H1 (cell line): ENCODE measurements around the gene BCAS3. TPM values are rescaled to one million over a fixed set of nuclear protein-coding genes. Genes with fewer than 3 reads are reported as not detected.

ENCODE experiments used
- CTCF ChIA-PET: fragments of 300-600 bp; sonication (Branson Sonifier 250); formaldehyde crosslinking; loops from one replicate; lab custom pipeline; 2021; ENCODE audit not compliant: partially characterized antibody; lab: Charles Lee
- POLR2A ChIA-PET: fragments of 300-600 bp; sonication (Branson Sonifier 250); formaldehyde crosslinking; loops from one replicate; lab custom pipeline; 2021; ENCODE audit warnings: inconsistent platforms; ENCODE audit not compliant: partially characterized antibody; lab: Charles Lee
- DNase-seq, 2 experiments: peaks; one replicate each; pipeline versions ENCODE4 v3.0.0 to v3.0.0-alpha.2; 2010 to 2022; ENCODE audit warnings: low spot score in 2 of 2, low read depth in 1 of 2, mixed read lengths in 1 of 2
- FAIRE-seq: peaks from 2 replicates; lab custom pipeline; 2011; peaks lifted over from hg19 to GRCh38; lab: Jason Lieb, UNC
- H2AFZ ChIP-seq: 2 replicates; pipeline ENCODE4 v1.8.1; 2012; ENCODE audit warnings: low read length, inconsistent platforms
- H2AK5ac ChIP-seq: 2 replicates; pipeline ENCODE4 v1.6.1; 2013; ENCODE audit warnings: low read depth, low read length
- H2BK120ac ChIP-seq: replicated peaks from 2 replicates; pipeline ENCODE3; 2013; ENCODE audit warnings: low read depth, low read length, inconsistent platforms
- H2BK12ac ChIP-seq: 2 replicates; pipeline ENCODE4 v1.6.1; 2013; ENCODE audit warnings: low read depth, low read length
- H2BK15ac ChIP-seq: 2 replicates; pipeline ENCODE4 v1.6.1; 2013; ENCODE audit warnings: low read length
- H2BK20ac ChIP-seq: 2 replicates; pipeline ENCODE4 v1.6.1; 2013; ENCODE audit warnings: low read length
- H2BK5ac ChIP-seq: 2 replicates; pipeline ENCODE4 v1.6.1; 2013; ENCODE audit warnings: low read depth, low read length
- H3K14ac ChIP-seq: 2 replicates; pipeline ENCODE4 v1.6.1; 2013; ENCODE audit warnings: inconsistent platforms; ENCODE audit not compliant: insufficient read length
- H3K18ac ChIP-seq: 2 replicates; pipeline ENCODE4 v1.6.1; 2013; ENCODE audit warnings: low read length; ENCODE audit errors: extremely low read depth
- H3K23ac ChIP-seq: 2 replicates; pipeline ENCODE4 v1.6.1; 2013; ENCODE audit warnings: inconsistent platforms; ENCODE audit not compliant: insufficient read length
- H3K23me2 ChIP-seq: 2 replicates; pipeline ENCODE4 v1.6.1; 2013; ENCODE audit warnings: low read depth, low read length
- H3K27ac ChIP-seq: 2 replicates; pipeline ENCODE4 v1.6.1; 2011; ENCODE audit warnings: low read depth, low read length, inconsistent platforms
- H3K27me3 ChIP-seq, 4 experiments: replicated peaks in 1 of 4; 1 replicate in 1 of 4; 2 replicates in 3 of 4; pipeline versions ENCODE4 v1.6.1 to v1.8.1; 2011 to 2013; ENCODE audit warnings: low read length in 3 of 4, mild to moderate bottlenecking in 3 of 4, inconsistent platforms in 2 of 4, mixed read lengths in 2 of 4, moderate library complexity in 1 of 4; ENCODE audit not compliant: control insufficient read depth in 3 of 4, insufficient read depth in 3 of 4; ENCODE audit errors: extremely low read depth in 1 of 4
- H3K36me3 ChIP-seq, 4 experiments: 2 replicates each; pipeline versions ENCODE4 v1.6.1 to v1.8.1; 2011 to 2013; ENCODE audit warnings: mild to moderate bottlenecking in 4 of 4, low read length in 3 of 4, moderate library complexity in 2 of 4, control low read depth in 1 of 4, inconsistent platforms in 1 of 4; ENCODE audit not compliant: insufficient read depth in 4 of 4, control insufficient read depth in 2 of 4
- H3K4ac ChIP-seq: replicated peaks from 2 replicates; pipeline ENCODE3; 2013; ENCODE audit warnings: low read length, low read depth, mixed read lengths, inconsistent platforms; ENCODE audit not compliant: insufficient read length
- H3K4me1 ChIP-seq, 4 experiments: replicated peaks in 1 of 4; 1 replicate in 1 of 4; 2 replicates in 3 of 4; pipeline versions ENCODE4 v1.6.1 to v1.8.1; 2011 to 2013; ENCODE audit warnings: low read length in 3 of 4, inconsistent platforms in 2 of 4, mixed read lengths in 1 of 4; ENCODE audit not compliant: insufficient read depth in 4 of 4, control insufficient read depth in 3 of 4
- H3K4me2 ChIP-seq, 2 experiments: 2 replicates each; pipeline versions ENCODE4 v1.6.1 to v1.8.1; 2011 to 2013; ENCODE audit warnings: low read depth in 2 of 2, low read length in 2 of 2, control low read depth in 1 of 2, inconsistent platforms in 1 of 2, mild to moderate bottlenecking in 1 of 2; ENCODE audit not compliant: insufficient read depth in 1 of 2
- H3K4me3 ChIP-seq, 4 experiments: fragments of 200-600, 300-600 bp in 1 of 4; sonication (generic), shearing (Covaris generic), sonication (Bioruptor Twin) in 1 of 4; 2 replicates each; pipeline versions ENCODE4 v1.5.1 to v1.8.1; 2011 to 2016; ENCODE audit warnings: low read length in 4 of 4, low read depth in 3 of 4, control low read depth in 2 of 4, inconsistent platforms in 2 of 4, mild to moderate bottlenecking in 2 of 4, mixed read lengths in 1 of 4, moderate library complexity in 1 of 4; ENCODE audit not compliant: insufficient read depth in 2 of 4; ENCODE audit errors: extremely low read depth in 1 of 4
- H3K56ac ChIP-seq: replicated peaks from 2 replicates; pipeline ENCODE3; 2013; ENCODE audit warnings: low read depth, mild to moderate bottlenecking, mixed read lengths, low read length, inconsistent platforms; ENCODE audit not compliant: insufficient read length
- H3K79me1 ChIP-seq: 2 replicates; pipeline ENCODE4 v1.6.1; 2013; ENCODE audit warnings: low read depth, low read length, control low read depth
- H3K79me2 ChIP-seq, 2 experiments: 2 replicates each; pipeline versions ENCODE4 v1.6.1 to v1.8.1; 2012 to 2013; ENCODE audit warnings: low read length in 2 of 2, mild to moderate bottlenecking in 2 of 2, inconsistent platforms in 1 of 2; ENCODE audit not compliant: insufficient read depth in 2 of 2, control insufficient read depth in 1 of 2
- H3K9ac ChIP-seq, 4 experiments: replicated peaks in 1 of 4; 1 replicate in 1 of 4; 2 replicates in 3 of 4; pipeline versions ENCODE4 v1.6.1 to v1.8.1; 2011 to 2013; ENCODE audit warnings: low read depth in 3 of 4, low read length in 3 of 4, control low read depth in 2 of 4, mild to moderate bottlenecking in 2 of 4, moderate library complexity in 2 of 4, inconsistent platforms in 1 of 4; ENCODE audit errors: extremely low read depth in 1 of 4
- H3K9me3 ChIP-seq, 2 experiments: 2 replicates each; pipeline versions ENCODE4 v1.6.1 to v1.8.1; 2012 to 2013; ENCODE audit warnings: mild to moderate bottlenecking in 2 of 2, moderate library complexity in 2 of 2, control low read depth in 1 of 2, inconsistent platforms in 1 of 2, low read depth in 1 of 2, low read length in 1 of 2, mixed read lengths in 1 of 2; ENCODE audit not compliant: insufficient read depth in 2 of 2
- H4K20me1 ChIP-seq, 2 experiments: replicated peaks in 1 of 2; 2 replicates each; pipeline versions ENCODE3 to v1.8.1; 2011 to 2013; ENCODE audit warnings: inconsistent platforms in 2 of 2, low read length in 2 of 2, mild to moderate bottlenecking in 1 of 2; ENCODE audit not compliant: insufficient read depth in 2 of 2, control insufficient read depth in 1 of 2
- H4K5ac ChIP-seq: 2 replicates; pipeline ENCODE4 v1.6.1; 2013; ENCODE audit warnings: low read length, low read depth, mixed read lengths, inconsistent platforms; ENCODE audit not compliant: insufficient read length
- H4K8ac ChIP-seq: 2 replicates; pipeline ENCODE4 v1.8.0; 2013; ENCODE audit warnings: mild to moderate bottlenecking, moderate library complexity, low read length, inconsistent platforms; ENCODE audit not compliant: insufficient read depth; ENCODE audit errors: extremely low read depth
- H4K91ac ChIP-seq: replicated peaks from 2 replicates; pipeline ENCODE3; 2013; ENCODE audit warnings: low read length, mixed read lengths, inconsistent platforms; ENCODE audit not compliant: insufficient read length
- ATF2 ChIP-seq: IDR thresholded peaks from 2 replicates; pipeline ENCODE4 v1.6.1; 2012; ENCODE audit warnings: low read length, inconsistent platforms
- BCL11A ChIP-seq, 2 experiments: IDR thresholded peaks; one replicate each; pipeline ENCODE4 v1.6.1; 2011; ENCODE audit warnings: low read depth in 2 of 2, low read length in 2 of 2, mild to moderate bottlenecking in 2 of 2
- RAD21 ChIP-seq, 2 experiments: IDR thresholded peaks in 1 of 2; conservative IDR thresholded peaks in 1 of 2; 2 replicates each; pipeline ENCODE4 v1.6.1; 2011; ENCODE audit warnings: low read depth in 2 of 2, low read length in 2 of 2, improper control_type of control experiment in 1 of 2, inconsistent platforms in 1 of 2, mild to moderate bottlenecking in 1 of 2, moderate library complexity in 1 of 2
- WGBS, 2 experiments: shearing (Covaris generic) in 1 of 2; methylation state at CpG; one replicate each; pipeline versions ENCODE4 v1.1.6 to v1.1.7; 2013 to 2015; ENCODE audit warnings: low lambda C conversion rate in 2 of 2, mixed read lengths in 2 of 2, inconsistent platforms in 1 of 2, low coverage in 1 of 2, missing lambda C conversion rate in 1 of 2; ENCODE audit not compliant: insufficient replicate concordance in 2 of 2, insufficient coverage in 1 of 2, insufficient read length in 1 of 2; ENCODE audit errors: extremely low coverage in 1 of 2, missing lambda C conversion rate in 1 of 2; 5-methylcytosine and 5-hydroxymethylcytosine counted together
- polyA plus RNA-seq, 7 experiments: library from polyadenylated mRNA; depleted of rRNA in 3 of 7; stranded (reverse) in 5 of 7; unstranded in 2 of 7; fragments of >200 nt in 5 of 7; fragments of 200-250 nt in 2 of 7; gene quantifications; 1 replicate in 5 of 7; 2 replicates in 1 of 7; 4 replicates in 1 of 7; pipeline versions ENCODE4 v1.2.1 to v1.2.3, GENCODE V29; 2011 to 2013; ENCODE audit warnings: missing spikeins in 2 of 7, mixed read lengths in 2 of 7
- total RNA-seq: library from RNA; stranded (reverse); fragmentation: NEBNext Ultra II Directional; extraction: Animal tissue kit (Norgen Biotek cat#: 25700); gene quantifications from 2 replicates; pipeline ENCODE4 v1.2.1, GENCODE V29; 2021

BCAS3 gene
- total and polyA plus RNA-seq, 2 of the 8 experiments (the other 6 are each of a cell fraction or from before 2014, with no cell fraction given) = 9.9 to 13.3 TPM

- no peak overlapping the region for H2BK120ac ChIP-seq
- H3K4me1 ChIP-seq = no peaks in the 10 kb centered on the region
- H2BK20ac ChIP-seq = no peak overlapping the region
- H4K20me1 ChIP-seq = peaks cover 0 to 5% of the 10 kb centered on the region in 2 experiments
- H3K9ac ChIP-seq = no peak overlapping the region
- H3K27me3 ChIP-seq = no peaks in the 10 kb centered on the region
- peak; percentile 15 to 48 for DNase-seq
- no peaks in the 10 kb centered on the region; the same call in 1 of the 2 replicates for H3K79me1 ChIP-seq
- CTCF ChIA-PET = interaction anchor here (0.6 to 2.8 kb wide), 14 partner anchors 11 to 317 kb away, joined by 3 to 29 read pairs (median 6); no protein-coding TSS in a partner anchor
- 93% methylated on average over 1 of the region's 1 CpG; no CpG with 5 or more reads in 1 of the 2 experiments for WGBS, 2 experiments
- H4K8ac ChIP-seq = no peak overlapping the region
- peaks cover 0 to 13% of the 10 kb centered on the region in 2 experiments; a peak in 2 of 4 replicates for H3K79me2 ChIP-seq
- no peaks in the 10 kb centered on the region for H3K23me2 ChIP-seq
- H4K5ac ChIP-seq = no peak overlapping the region
- POLR2A ChIA-PET = interaction anchor here (1.8 kb wide), 1 partner anchor 39 kb away, joined by 5 read pairs; no protein-coding TSS in a partner anchor
- H3K23ac ChIP-seq = no peak overlapping the region
- no peak overlapping the region for H4K91ac ChIP-seq
- H3K4me3 ChIP-seq = no peak overlapping the region
- H3K56ac ChIP-seq = no peak overlapping the region
- H2BK5ac ChIP-seq = no peak overlapping the region
- H3K4ac ChIP-seq = no peak overlapping the region
- H2AK5ac ChIP-seq = no peak overlapping the region
- no peak for FAIRE-seq
- no peak overlapping the region for H3K4me2 ChIP-seq
- no peak overlapping the region for H3K14ac ChIP-seq
- no peak overlapping the region for H3K18ac ChIP-seq
- no peak overlapping the region for H3K27ac ChIP-seq
- H3K36me3 ChIP-seq = no peaks in the 10 kb centered on the region; a peak in 1 of 8 replicates
- H2AFZ ChIP-seq = no peak overlapping the region
- no peak overlapping the region for H2BK15ac ChIP-seq
- H2BK12ac ChIP-seq = no peak overlapping the region
- no peaks in the 10 kb centered on the region for H3K9me3 ChIP-seq
- peak; percentile 70 to 79 for TF ChIP-seq RAD21 (IDR thresholded peaks at IDR 0.05 in 1 of 2, conservative IDR thresholded peaks at IDR 0.05 in 1 of 2; ENCODE audit: low read depth in 2 of 2, low read length in 2 of 2)
- TF ChIP-seq ATF2 = no peak
- TF ChIP-seq BCL11A (IDR thresholded peaks at IDR 0.05; ENCODE audit: low read depth in 2 of 2, low read length in 2 of 2) = no peak
Measured at GRCh38 chr17:60641810-60642220, 35.8 kb upstream of the BCAS3 start.
